H9 (cell line): ENCODE results near the gene TRIM67. TPM values are rescaled to one million over a fixed set of nuclear protein-coding genes. Genes with fewer than 3 reads are reported as not detected.

Experiments
- DNase-seq: peaks from one replicate; pipeline ENCODE4 v3.0.0-alpha.2; 2017
- H2AFZ ChIP-seq: one replicate; pipeline ENCODE4 v1.6.1; 2013; ENCODE audit warnings: mild to moderate bottlenecking, low read length, control low read depth, moderate library complexity
- H2AK5ac ChIP-seq: 2 replicates; pipeline ENCODE4 v1.6.1; 2013; ENCODE audit warnings: low read length, control low read depth, mixed read lengths; ENCODE audit not compliant: insufficient read length
- H2BK120ac ChIP-seq: one replicate; pipeline ENCODE4 v1.6.1; 2013; ENCODE audit warnings: low read depth, mild to moderate bottlenecking, low read length, control low read depth, inconsistent platforms; ENCODE audit not compliant: poor library complexity, severe bottlenecking
- H2BK12ac ChIP-seq: 2 replicates; pipeline ENCODE4 v1.6.1; 2013; ENCODE audit warnings: low read length, control low read depth, mixed read lengths, low read depth; ENCODE audit not compliant: insufficient read length
- H2BK15ac ChIP-seq: 2 replicates; pipeline ENCODE4 v1.6.1; 2013; ENCODE audit warnings: low read depth, low read length, control low read depth
- H2BK20ac ChIP-seq: one replicate; pipeline ENCODE4 v1.6.1; 2013; ENCODE audit warnings: low read depth, mild to moderate bottlenecking, low read length, control low read depth, inconsistent platforms; ENCODE audit not compliant: poor library complexity, severe bottlenecking
- H2BK5ac ChIP-seq: 2 replicates; pipeline ENCODE4 v1.6.1; 2013; ENCODE audit warnings: low read length, control low read depth, mixed read lengths; ENCODE audit not compliant: insufficient read length
- H3K14ac ChIP-seq: 2 replicates; pipeline ENCODE4 v1.6.1; 2013; ENCODE audit warnings: low read length, control low read depth; ENCODE audit not compliant: insufficient read depth
- H3K18ac ChIP-seq: 2 replicates; pipeline ENCODE4 v1.6.1; 2013; ENCODE audit warnings: low read depth, mild to moderate bottlenecking, mixed read lengths, low read length, control low read depth; ENCODE audit not compliant: insufficient read length
- H3K23ac ChIP-seq: 2 replicates; pipeline ENCODE4 v1.6.1; 2013; ENCODE audit warnings: low read length, control low read depth, mixed read lengths, low read depth; ENCODE audit not compliant: insufficient read length
- H3K23me2 ChIP-seq: 2 replicates; pipeline ENCODE4 v1.6.1; 2013; ENCODE audit warnings: low read depth, mild to moderate bottlenecking, mixed read lengths, low read length, control low read depth; ENCODE audit not compliant: insufficient read length, poor library complexity, severe bottlenecking
- H3K27ac ChIP-seq: 2 replicates; pipeline ENCODE4 v1.5.1; 2013; ENCODE audit warnings: low read length, control low read depth, mixed read lengths, low read depth; ENCODE audit not compliant: insufficient read length
- H3K27me3 ChIP-seq: 2 replicates; pipeline ENCODE4 v1.6.1; 2013; ENCODE audit warnings: low read length, control low read depth, inconsistent platforms; ENCODE audit not compliant: insufficient read depth
- H3K4ac ChIP-seq: 2 replicates; pipeline ENCODE4 v1.6.1; 2013; ENCODE audit warnings: low read depth, mild to moderate bottlenecking, control low read depth, inconsistent platforms, low read length, moderate library complexity
- H3K4me1 ChIP-seq: 2 replicates; pipeline ENCODE4 v1.6.1; 2013; ENCODE audit warnings: low read length, control low read depth, inconsistent platforms; ENCODE audit not compliant: insufficient read depth
- H3K4me2 ChIP-seq: 2 replicates; pipeline ENCODE4 v1.6.1; 2013; ENCODE audit warnings: low read length, control low read depth, mixed read lengths; ENCODE audit not compliant: insufficient read length, insufficient read depth
- H3K56ac ChIP-seq: 2 replicates; pipeline ENCODE4 v1.6.1; 2013; ENCODE audit warnings: low read depth, mild to moderate bottlenecking, mixed read lengths, low read length, control low read depth; ENCODE audit not compliant: insufficient read length
- H3K79me1 ChIP-seq: 2 replicates; pipeline ENCODE4 v1.6.1; 2013; ENCODE audit warnings: low read depth, mild to moderate bottlenecking, moderate library complexity, low read length, control low read depth, inconsistent platforms; ENCODE audit not compliant: insufficient read depth, poor library complexity, severe bottlenecking
- H3K79me2 ChIP-seq: 2 replicates; pipeline ENCODE4 v1.6.1; 2013; ENCODE audit warnings: low read length, control low read depth, inconsistent platforms; ENCODE audit not compliant: insufficient read depth
- H3K9ac ChIP-seq: 2 replicates; pipeline ENCODE4 v1.6.1; 2013; ENCODE audit warnings: low read length, control low read depth, mixed read lengths; ENCODE audit not compliant: insufficient read length; ENCODE audit errors: extremely low read depth
- H3K9me3 ChIP-seq: one replicate; pipeline ENCODE4 v1.6.1; 2013; ENCODE audit warnings: low read depth, low read length, inconsistent platforms; ENCODE audit not compliant: control insufficient read depth
- H3T11ph ChIP-seq: one replicate; pipeline ENCODE4 v1.6.1; 2013; ENCODE audit warnings: mild to moderate bottlenecking, low read length, control low read depth, inconsistent platforms
- H4K20me1 ChIP-seq: one replicate; pipeline ENCODE4 v1.6.1; 2013; ENCODE audit not compliant: control insufficient read depth, insufficient read length, insufficient read depth
- H4K5ac ChIP-seq: 2 replicates; pipeline ENCODE4 v1.6.1; 2013; ENCODE audit warnings: low read depth, mild to moderate bottlenecking, mixed read lengths, low read length, control low read depth; ENCODE audit not compliant: insufficient read length
- H4K8ac ChIP-seq: replicated peaks from 2 replicates; pipeline ENCODE4 v1.6.1; 2013; ENCODE audit warnings: low read length, control low read depth, mixed read lengths, low read depth; ENCODE audit not compliant: insufficient read length
- H4K91ac ChIP-seq: 2 replicates; pipeline ENCODE4 v1.6.1; 2013; ENCODE audit warnings: low read depth, mild to moderate bottlenecking, moderate library complexity, mixed read lengths, low read length, control low read depth; ENCODE audit not compliant: insufficient read length
- H3K27ac Mint-ChIP-seq, 3 experiments: 2 replicates in 2 of 3; 3 replicates in 1 of 3; pipeline ENCODE4 v1.8.0; 2020 to 2021; ENCODE audit warnings: mixed read lengths in 3 of 3, mild to moderate bottlenecking in 1 of 3, moderate library complexity in 1 of 3
- H3K27me3 Mint-ChIP-seq: 2 replicates; pipeline ENCODE4 v1.8.0; 2021; ENCODE audit warnings: low read depth, mild to moderate bottlenecking, moderate library complexity, mixed read lengths
- H3K36me3 Mint-ChIP-seq, 3 experiments: 2 replicates in 2 of 3; 3 replicates in 1 of 3; pipeline ENCODE4 v1.8.0; 2020 to 2021; ENCODE audit warnings: low read depth in 3 of 3, mixed read lengths in 3 of 3; ENCODE audit not compliant: insufficient read depth in 1 of 3
- H3K4me1 Mint-ChIP-seq, 2 experiments: 2 replicates each; pipeline ENCODE4 v1.8.0; 2020; ENCODE audit warnings: mixed read lengths in 2 of 2
- H3K4me3 Mint-ChIP-seq, 2 experiments: 2 replicates in 1 of 2; 3 replicates in 1 of 2; pipeline ENCODE4 v1.8.0; 2020 to 2021; ENCODE audit warnings: mild to moderate bottlenecking in 2 of 2, mixed read lengths in 2 of 2, moderate library complexity in 1 of 2
- H3K9me3 Mint-ChIP-seq, 2 experiments: 2 replicates in 1 of 2; 3 replicates in 1 of 2; pipeline ENCODE4 v1.8.0; 2020; ENCODE audit warnings: mild to moderate bottlenecking in 2 of 2, mixed read lengths in 2 of 2, moderate library complexity in 1 of 2
- WGBS: extraction: QIAGEN DNeasy Blood & Tissue Kit; methylation state at CpG from one replicate; pipeline ENCODE4 v1.1.7; 2013; ENCODE audit warnings: missing lambda C conversion rate, low lambda C conversion rate, mixed read lengths; ENCODE audit not compliant: insufficient read length; ENCODE audit errors: extremely low coverage; 5-methylcytosine and 5-hydroxymethylcytosine counted together
- total RNA-seq: library from RNA; stranded (reverse); gene quantifications from 2 replicates; pipeline ENCODE4 v1.2.1, GENCODE V29; 2021
- TF ChIP-seq, protein P1 (sequence below): fragments of 200-600 bp; sonication (generic); conservative IDR thresholded peaks from 3 replicates; pipeline ENCODE4 v1.8.0; 2021; ENCODE audit warnings: antibody characterized with exemption, mild to moderate bottlenecking

The TRIM67 gene
- total RNA-seq, 1 experiment from 2014 or later: not detected

DNA sequence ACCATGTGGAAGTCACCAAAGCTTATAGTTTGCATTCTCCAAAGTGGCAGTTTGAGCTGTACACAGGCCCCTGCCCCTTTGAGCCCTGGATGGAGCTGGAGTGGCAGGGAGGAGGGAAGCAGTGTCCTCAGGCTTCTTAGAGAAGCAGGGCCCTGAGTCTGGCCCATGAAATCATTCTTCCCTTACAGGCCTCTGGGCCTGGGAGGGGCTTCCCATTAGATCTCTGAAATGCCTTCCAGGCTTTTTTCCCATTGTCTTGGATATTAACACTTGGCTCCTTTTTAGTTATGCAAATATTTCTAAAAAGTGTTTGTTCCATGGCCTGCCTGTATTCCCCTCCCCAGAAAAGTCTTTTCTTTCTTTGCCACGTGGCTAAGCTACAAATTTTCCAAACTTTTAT is 10.0 kb upstream of the TRIM67 start:
- DNase-seq: no peak
- Mint-ChIP-seq H3K36me3 (peaks cover 0 to 24% (median 10%) of the 10 kb centered on the region in 3 experiments; a peak in 5 of 7 replicates), H3K9me3 (peaks cover 23 to 30% of the 10 kb centered on the region in 2 experiments), H3K27me3 (peaks cover 77% of the 10 kb centered on the region), H3K4me3 (no peak overlapping the region), H3K4me1 (peaks cover 0 to 6% of the 10 kb centered on the region in 2 experiments; a peak in 2 of 4 replicates), H3K27ac (0 out of 7 replicates have a peak overlapping the region, but pooled peaks of 1 of the 3 experiments have one; percentile 34)
- Histone ChIP-seq H4K8ac (no peak overlapping the region), H3K27ac (no peak overlapping the region), H2BK15ac (no peak overlapping the region), H3K14ac (no peak overlapping the region), H2BK20ac (no peak overlapping the region), H2BK120ac (no peak overlapping the region), H3K56ac (no peak overlapping the region), H3K9me3 (peaks cover 5% of the 10 kb centered on the region), H3T11ph (no peak overlapping the region), H3K4ac (no peak overlapping the region), H2AFZ (no peak overlapping the region), H4K20me1 (no peaks in the 10 kb centered on the region), H4K91ac (no peak overlapping the region), H2AK5ac (no peak overlapping the region), H3K4me1 (no peaks in the 10 kb centered on the region), H3K23me2 (no peaks in the 10 kb centered on the region), H3K4me2 (no peak overlapping the region), H2BK5ac (no peak overlapping the region), H3K9ac (no peak overlapping the region), H3K23ac (no peak overlapping the region), H3K18ac (no peak overlapping the region), H3K79me1 (no peaks in the 10 kb centered on the region), H3K27me3 (no peaks in the 10 kb centered on the region), H2BK12ac (no peak overlapping the region), H3K79me2 (no peaks in the 10 kb centered on the region), H4K5ac (no peak overlapping the region)
- TF ChIP-seq, protein P1, sequence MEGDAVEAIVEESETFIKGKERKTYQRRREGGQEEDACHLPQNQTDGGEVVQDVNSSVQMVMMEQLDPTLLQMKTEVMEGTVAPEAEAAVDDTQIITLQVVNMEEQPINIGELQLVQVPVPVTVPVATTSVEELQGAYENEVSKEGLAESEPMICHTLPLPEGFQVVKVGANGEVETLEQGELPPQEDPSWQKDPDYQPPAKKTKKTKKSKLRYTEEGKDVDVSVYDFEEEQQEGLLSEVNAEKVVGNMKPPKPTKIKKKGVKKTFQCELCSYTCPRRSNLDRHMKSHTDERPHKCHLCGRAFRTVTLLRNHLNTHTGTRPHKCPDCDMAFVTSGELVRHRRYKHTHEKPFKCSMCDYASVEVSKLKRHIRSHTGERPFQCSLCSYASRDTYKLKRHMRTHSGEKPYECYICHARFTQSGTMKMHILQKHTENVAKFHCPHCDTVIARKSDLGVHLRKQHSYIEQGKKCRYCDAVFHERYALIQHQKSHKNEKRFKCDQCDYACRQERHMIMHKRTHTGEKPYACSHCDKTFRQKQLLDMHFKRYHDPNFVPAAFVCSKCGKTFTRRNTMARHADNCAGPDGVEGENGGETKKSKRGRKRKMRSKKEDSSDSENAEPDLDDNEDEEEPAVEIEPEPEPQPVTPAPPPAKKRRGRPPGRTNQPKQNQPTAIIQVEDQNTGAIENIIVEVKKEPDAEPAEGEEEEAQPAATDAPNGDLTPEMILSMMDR: no peak
- WGBS: no CpG with 5 or more reads among the region's 1 CpG
